Measurements from ENCODE around the gene CSMD2. TPM values are rescaled to one million over a fixed set of nuclear protein-coding genes. Genes with fewer than 3 reads are reported as not detected.
"Not testable (repeated sequence)": the region's sequence is repeated elsewhere in the genome, so short reads cannot be mapped to it uniquely, and the experiment has no call there.

CSMD2 gene
- total RNA-seq, 1 donor from 2014 or later = 2.1 TPM

- H3K9me3 Mint-ChIP-seq (ENCODE audit: unreplicated experiment) = no peaks in the 10 kb centered on the region
- TF ChIP-seq, protein P1, sequence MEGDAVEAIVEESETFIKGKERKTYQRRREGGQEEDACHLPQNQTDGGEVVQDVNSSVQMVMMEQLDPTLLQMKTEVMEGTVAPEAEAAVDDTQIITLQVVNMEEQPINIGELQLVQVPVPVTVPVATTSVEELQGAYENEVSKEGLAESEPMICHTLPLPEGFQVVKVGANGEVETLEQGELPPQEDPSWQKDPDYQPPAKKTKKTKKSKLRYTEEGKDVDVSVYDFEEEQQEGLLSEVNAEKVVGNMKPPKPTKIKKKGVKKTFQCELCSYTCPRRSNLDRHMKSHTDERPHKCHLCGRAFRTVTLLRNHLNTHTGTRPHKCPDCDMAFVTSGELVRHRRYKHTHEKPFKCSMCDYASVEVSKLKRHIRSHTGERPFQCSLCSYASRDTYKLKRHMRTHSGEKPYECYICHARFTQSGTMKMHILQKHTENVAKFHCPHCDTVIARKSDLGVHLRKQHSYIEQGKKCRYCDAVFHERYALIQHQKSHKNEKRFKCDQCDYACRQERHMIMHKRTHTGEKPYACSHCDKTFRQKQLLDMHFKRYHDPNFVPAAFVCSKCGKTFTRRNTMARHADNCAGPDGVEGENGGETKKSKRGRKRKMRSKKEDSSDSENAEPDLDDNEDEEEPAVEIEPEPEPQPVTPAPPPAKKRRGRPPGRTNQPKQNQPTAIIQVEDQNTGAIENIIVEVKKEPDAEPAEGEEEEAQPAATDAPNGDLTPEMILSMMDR (IDR thresholded peaks at IDR 0.05; ENCODE audit: unreplicated experiment) = no peak
- H3K4me3 Mint-ChIP-seq (ENCODE audit: unreplicated experiment) = no peak overlapping the region
- peaks cover 16% of the 10 kb centered on the region for H3K4me1 Mint-ChIP-seq (ENCODE audit: unreplicated experiment)
- no peaks in the 10 kb centered on the region for H3K27me3 Mint-ChIP-seq (ENCODE audit: unreplicated experiment)
- H3K27ac Mint-ChIP-seq (ENCODE audit: unreplicated experiment) = no peak overlapping the region
- H3K36me3 Mint-ChIP-seq (ENCODE audit: low read depth, unreplicated experiment) = no peaks in the 10 kb centered on the region
- no peak for DNase-seq (ENCODE audit: low spot score)
Measured at GRCh38 chr1:34025675-34026074, 139.4 kb downstream of the CSMD2 start.

GRCh38 chr1:34024485-34024884 lies 140.5 kb downstream of the CSMD2 start:
- Mint-ChIP-seq H3K4me3 (ENCODE audit: unreplicated experiment) (no peak overlapping the region), H3K27ac (ENCODE audit: unreplicated experiment) (no peak overlapping the region), H3K36me3 (ENCODE audit: low read depth, unreplicated experiment) (no peaks in the 10 kb centered on the region), H3K9me3 (ENCODE audit: unreplicated experiment) (no peaks in the 10 kb centered on the region), H3K27me3 (ENCODE audit: unreplicated experiment) (peaks cover 3% of the 10 kb centered on the region), H3K4me1 (ENCODE audit: unreplicated experiment) (peaks cover 25% of the 10 kb centered on the region)
- no peak for DNase-seq (ENCODE audit: low spot score)
- TF ChIP-seq, protein P1 (IDR thresholded peaks at IDR 0.05; ENCODE audit: unreplicated experiment) = no peak

DNA sequence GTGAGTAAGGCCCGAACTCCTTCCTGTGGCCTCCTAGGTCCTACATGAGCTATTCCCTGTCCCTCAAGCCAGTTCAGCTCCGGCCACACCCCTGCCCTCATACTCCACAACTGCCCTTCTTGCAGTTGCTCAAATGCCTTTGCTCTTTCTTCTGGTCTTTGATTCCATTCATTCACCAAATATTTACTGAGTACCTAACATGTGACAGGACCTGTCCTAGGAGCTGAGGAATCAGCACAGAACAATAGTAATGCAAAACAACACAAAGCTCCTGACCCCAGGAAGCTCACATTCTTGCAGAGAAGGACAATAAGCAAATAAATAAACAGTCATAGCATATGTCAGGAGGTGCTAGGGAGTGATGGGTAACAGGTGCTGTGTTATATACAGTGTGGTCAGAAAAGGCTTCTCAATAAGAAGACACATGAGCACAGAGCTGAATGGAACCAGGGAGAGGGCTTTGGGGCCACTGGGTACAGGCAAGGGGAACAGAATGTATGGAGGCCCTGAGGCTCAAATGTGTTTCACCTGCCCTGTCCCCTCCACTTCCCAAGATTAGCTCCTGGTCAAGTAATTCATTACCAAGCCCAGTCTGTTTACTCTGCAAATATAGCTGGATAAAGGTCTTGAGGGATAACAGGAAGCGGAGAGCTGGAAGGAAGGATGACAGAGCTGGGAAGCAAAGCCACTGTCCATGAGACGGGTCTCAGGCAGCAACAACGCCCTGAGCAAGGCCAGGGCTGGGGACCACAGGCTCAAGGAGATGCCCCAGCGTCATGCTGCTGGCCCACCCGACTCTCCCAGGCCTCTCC lies 145.1 kb downstream of the CSMD2 start:
- TF ChIP-seq, protein P1 (IDR thresholded peaks at IDR 0.05; ENCODE audit: unreplicated experiment) = no peak
- H3K27ac Mint-ChIP-seq (ENCODE audit: unreplicated experiment) = peak overlapping the region; percentile 76
- DNase-seq (ENCODE audit: low spot score) = no peak
- H3K9me3 Mint-ChIP-seq (ENCODE audit: unreplicated experiment) = no peaks in the 10 kb centered on the region
- peaks cover 21% of the 10 kb centered on the region for H3K4me1 Mint-ChIP-seq (ENCODE audit: unreplicated experiment)
- peaks cover 4% of the 10 kb centered on the region for H3K27me3 Mint-ChIP-seq (ENCODE audit: unreplicated experiment)
- H3K4me3 Mint-ChIP-seq (ENCODE audit: unreplicated experiment) = no peak overlapping the region
- no peaks in the 10 kb centered on the region for H3K36me3 Mint-ChIP-seq (ENCODE audit: low read depth, unreplicated experiment)

GRCh38 chr1:34018285-34018684 lies 146.7 kb downstream of the CSMD2 start:
- Mint-ChIP-seq H3K4me3 (ENCODE audit: unreplicated experiment) (no peak overlapping the region), H3K27ac (ENCODE audit: unreplicated experiment) (no peak overlapping the region), H3K27me3 (ENCODE audit: unreplicated experiment) (peaks cover 4% of the 10 kb centered on the region), H3K4me1 (ENCODE audit: unreplicated experiment) (peaks cover 14% of the 10 kb centered on the region), H3K36me3 (ENCODE audit: low read depth, unreplicated experiment) (no peaks in the 10 kb centered on the region), H3K9me3 (ENCODE audit: unreplicated experiment) (no peaks in the 10 kb centered on the region)
- no peak for DNase-seq (ENCODE audit: low spot score)
- TF ChIP-seq, protein P1 (IDR thresholded peaks at IDR 0.05; ENCODE audit: unreplicated experiment) = no peak

- H3K27ac Mint-ChIP-seq (ENCODE audit: unreplicated experiment); H3K27me3 Mint-ChIP-seq (ENCODE audit: unreplicated experiment); H3K36me3 Mint-ChIP-seq (ENCODE audit: low read depth, unreplicated experiment); H3K9me3 Mint-ChIP-seq (ENCODE audit: unreplicated experiment); H3K4me3 Mint-ChIP-seq (ENCODE audit: unreplicated experiment); DNase-seq (ENCODE audit: low spot score): not testable (repeated sequence)
- H3K4me1 Mint-ChIP-seq (ENCODE audit: unreplicated experiment) = peaks cover 14% of the 10 kb centered on the region
Measured at GRCh38 chr1:34016281-34016680, 148.7 kb downstream of the CSMD2 start.

All from endothelial cell (in vitro differentiated cells).